BE2C (cell line): ENCODE data around the gene SRC.

ENCODE experiments used
- DNase-seq: peaks from one replicate; pipeline ENCODE4 v3.0.0-alpha.2; 2020
- H3K27me3 ChIP-seq: fragments of 250-450 bp; sonication (Bioruptor Pico); 2 replicates; pipeline ENCODE4 v1.5.1; 2020; ENCODE audit warnings: mild to moderate bottlenecking
- H3K36me3 ChIP-seq: fragments of 250-450 bp; sonication (Bioruptor Pico); 2 replicates; pipeline ENCODE4 v1.5.1; 2020; ENCODE audit warnings: mild to moderate bottlenecking
- H3K4me1 ChIP-seq: fragments of 250-450 bp; sonication (Bioruptor Pico); 2 replicates; pipeline ENCODE4 v1.5.1; 2020
- H3K4me3 ChIP-seq: 2 replicates; pipeline ENCODE4 v1.5.1; 2011; ENCODE audit warnings: low read depth, low read length
- H3K9me3 ChIP-seq: fragments of 250-450 bp; sonication (Bioruptor Pico); 2 replicates; pipeline ENCODE4 v1.5.1; 2020
- TF ChIP-seq, protein P1 (sequence below): IDR thresholded peaks from 2 replicates; pipeline ENCODE4 v1.5.1; 2012; ENCODE audit warnings: mild to moderate bottlenecking, low read depth, low read length

Gene SRC

DNA sequence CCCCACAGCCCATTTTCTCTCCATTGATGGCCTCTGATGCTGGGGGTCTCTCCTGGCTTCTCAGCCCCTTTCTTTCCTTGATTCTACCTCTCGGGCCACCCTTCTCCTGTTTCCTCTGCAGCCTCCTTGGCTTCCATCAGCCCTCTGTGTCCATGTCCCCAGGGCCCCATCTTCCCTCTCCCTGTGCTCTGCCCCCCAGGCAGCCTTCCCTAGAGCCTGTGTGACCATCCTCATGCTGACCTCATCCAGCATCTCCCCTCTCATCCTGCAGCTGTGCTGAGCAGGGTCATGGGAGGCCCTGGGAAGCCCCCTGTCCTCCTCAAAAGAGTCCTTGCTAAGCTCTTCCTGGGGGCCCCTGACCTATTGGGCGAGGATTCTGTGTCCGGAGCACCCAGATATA, 101.7 kb downstream of the SRC start:
- Histone ChIP-seq H3K27me3 (no peaks in the 10 kb centered on the region), H3K4me3 (no peak overlapping the region), H3K4me1 (no peaks in the 10 kb centered on the region), H3K9me3 (no peaks in the 10 kb centered on the region), H3K36me3 (no peaks in the 10 kb centered on the region)
- DNase-seq: no peak
- TF ChIP-seq, protein P1, sequence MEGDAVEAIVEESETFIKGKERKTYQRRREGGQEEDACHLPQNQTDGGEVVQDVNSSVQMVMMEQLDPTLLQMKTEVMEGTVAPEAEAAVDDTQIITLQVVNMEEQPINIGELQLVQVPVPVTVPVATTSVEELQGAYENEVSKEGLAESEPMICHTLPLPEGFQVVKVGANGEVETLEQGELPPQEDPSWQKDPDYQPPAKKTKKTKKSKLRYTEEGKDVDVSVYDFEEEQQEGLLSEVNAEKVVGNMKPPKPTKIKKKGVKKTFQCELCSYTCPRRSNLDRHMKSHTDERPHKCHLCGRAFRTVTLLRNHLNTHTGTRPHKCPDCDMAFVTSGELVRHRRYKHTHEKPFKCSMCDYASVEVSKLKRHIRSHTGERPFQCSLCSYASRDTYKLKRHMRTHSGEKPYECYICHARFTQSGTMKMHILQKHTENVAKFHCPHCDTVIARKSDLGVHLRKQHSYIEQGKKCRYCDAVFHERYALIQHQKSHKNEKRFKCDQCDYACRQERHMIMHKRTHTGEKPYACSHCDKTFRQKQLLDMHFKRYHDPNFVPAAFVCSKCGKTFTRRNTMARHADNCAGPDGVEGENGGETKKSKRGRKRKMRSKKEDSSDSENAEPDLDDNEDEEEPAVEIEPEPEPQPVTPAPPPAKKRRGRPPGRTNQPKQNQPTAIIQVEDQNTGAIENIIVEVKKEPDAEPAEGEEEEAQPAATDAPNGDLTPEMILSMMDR: no peak

DNA sequence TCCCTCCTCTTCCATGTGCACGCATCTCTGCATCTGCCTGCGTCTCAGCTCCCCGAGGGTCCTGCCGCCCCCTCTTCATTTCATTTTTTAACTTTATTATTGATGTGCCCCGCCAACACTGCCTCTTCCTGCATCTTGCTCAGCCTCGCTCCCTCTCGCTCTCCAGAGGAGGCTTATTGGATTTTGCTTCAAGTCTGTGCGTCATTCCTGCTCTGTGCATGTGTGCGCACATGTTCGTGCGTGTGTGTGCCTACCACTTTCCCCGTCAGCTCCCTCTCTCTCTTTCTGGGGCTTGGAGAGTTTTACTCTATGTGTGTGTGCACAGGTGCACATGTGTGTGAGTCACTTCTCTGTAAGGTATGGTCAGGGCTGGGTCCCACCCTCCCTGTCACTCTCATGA, 103.3 kb downstream of the SRC start:
- no peaks in the 10 kb centered on the region for H3K9me3 ChIP-seq
- DNase-seq: no peak
- H3K4me3 ChIP-seq: no peak overlapping the region
- H3K4me1 ChIP-seq: no peaks in the 10 kb centered on the region
- TF ChIP-seq, protein P1: no peak
- H3K27me3 ChIP-seq: no peaks in the 10 kb centered on the region
- no peaks in the 10 kb centered on the region for H3K36me3 ChIP-seq

DNA sequence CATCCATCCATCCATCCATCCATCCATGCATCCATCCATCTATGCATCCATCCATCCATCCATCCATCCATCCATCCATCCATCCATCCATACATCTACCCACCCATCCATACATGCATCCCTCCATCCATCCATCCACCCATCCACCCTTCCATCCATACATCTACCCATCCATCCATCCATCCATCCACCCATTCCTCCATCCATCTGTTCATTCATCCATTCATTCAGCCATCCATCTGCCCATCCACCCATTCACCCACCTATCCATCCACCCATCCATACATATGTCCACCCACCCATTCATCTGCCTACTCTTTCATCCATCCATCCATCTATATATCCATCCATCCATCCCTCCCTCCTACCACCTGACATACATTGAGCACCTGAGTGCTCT, 104.4 kb downstream of the SRC start:
- TF ChIP-seq, protein P1: no peak
- Histone ChIP-seq H3K27me3 (no peaks in the 10 kb centered on the region), H3K36me3 (no peaks in the 10 kb centered on the region), H3K4me1 (no peaks in the 10 kb centered on the region), H3K4me3 (no peak overlapping the region), H3K9me3 (no peaks in the 10 kb centered on the region)
- DNase-seq: no peak

DNA sequence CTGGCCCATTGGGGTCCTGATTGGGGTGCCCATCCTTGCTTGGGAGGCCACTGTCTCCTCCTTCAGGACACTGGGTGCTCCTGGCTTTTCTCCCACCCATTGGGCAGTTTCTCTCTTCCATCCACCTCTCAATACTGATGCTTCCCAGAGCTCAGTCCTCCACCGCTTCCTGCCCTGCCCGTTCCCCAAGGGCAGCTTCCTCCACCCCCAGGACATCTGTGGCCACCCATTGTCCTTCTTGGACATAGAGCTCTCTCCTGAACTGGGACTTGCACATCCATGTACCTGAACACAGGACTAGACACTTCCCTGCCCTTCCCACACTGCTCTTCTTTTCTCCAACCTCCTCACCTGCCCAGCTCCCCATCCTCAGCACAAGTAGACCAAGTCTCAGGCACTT, 105.7 kb downstream of the SRC start:
- Histone ChIP-seq H3K4me1 (no peaks in the 10 kb centered on the region), H3K4me3 (no peak overlapping the region), H3K27me3 (no peaks in the 10 kb centered on the region)

DNA sequence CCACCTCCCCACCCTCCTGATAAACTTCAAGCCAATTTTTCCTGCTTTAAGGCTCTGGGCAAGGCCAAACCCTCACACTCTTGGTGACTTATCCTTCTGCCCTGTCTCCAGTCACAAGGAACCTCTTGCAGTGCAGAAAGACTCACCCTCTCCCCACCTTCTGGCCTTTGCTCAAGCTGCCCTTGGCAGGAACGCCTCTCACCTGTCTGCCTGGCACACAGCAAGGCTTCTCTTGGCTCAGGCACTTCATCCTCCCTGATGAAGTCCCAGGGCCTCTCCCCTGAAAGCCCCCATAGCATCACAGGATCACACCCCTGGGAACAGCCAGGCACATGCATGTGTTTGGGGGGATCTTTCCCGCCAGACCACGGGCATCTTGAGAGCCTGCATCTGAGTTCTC, 106.3 kb downstream of the SRC start:
- DNase-seq: no peak
- no peaks in the 10 kb centered on the region for H3K4me1 ChIP-seq
- TF ChIP-seq, protein P1: no peak
- no peaks in the 10 kb centered on the region for H3K27me3 ChIP-seq
- H3K9me3 ChIP-seq: no peaks in the 10 kb centered on the region
- H3K36me3 ChIP-seq: no peaks in the 10 kb centered on the region
- no peak overlapping the region for H3K4me3 ChIP-seq

More for the DNA sequence above, 105.7 kb downstream of the SRC start:
- Histone ChIP-seq H3K9me3 (no peaks in the 10 kb centered on the region), H3K36me3 (no peaks in the 10 kb centered on the region)
- no peak for DNase-seq
- TF ChIP-seq, protein P1: no peak

DNA sequence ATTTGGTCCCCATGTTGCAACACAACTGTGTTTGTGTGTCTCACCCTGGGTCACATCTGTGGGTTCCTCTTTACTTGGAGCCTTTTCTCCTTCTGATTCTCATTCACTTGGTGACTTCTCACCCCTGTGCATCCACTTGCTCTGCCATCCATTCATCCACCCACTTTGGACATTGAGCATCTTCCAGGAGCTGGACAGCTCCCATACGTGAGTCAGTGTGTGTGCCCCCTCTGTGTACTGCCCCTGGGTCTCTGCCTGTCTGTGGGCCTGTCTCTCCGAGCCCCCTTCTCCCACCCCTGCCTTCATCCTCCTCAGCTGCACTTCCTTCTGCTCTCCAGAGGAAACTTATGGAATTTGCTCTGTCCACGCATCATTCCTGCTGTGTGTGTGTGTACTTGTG, 107.3 kb downstream of the SRC start:
- DNase-seq: no peak
- TF ChIP-seq, protein P1: no peak
- H3K4me3 ChIP-seq: no peak overlapping the region
- peaks cover 6% of the 10 kb centered on the region for H3K9me3 ChIP-seq
- H3K36me3 ChIP-seq: no peaks in the 10 kb centered on the region
- no peaks in the 10 kb centered on the region for H3K4me1 ChIP-seq
- no peaks in the 10 kb centered on the region for H3K27me3 ChIP-seq
